ENCODE data around the gene FARP1.

GRCh38 chr13:98181111-98181815 is 38.4 kb downstream of the FARP1 start:
- TF ChIP-seq SIN3A (IDR thresholded peaks at IDR 0.05; ENCODE audit: borderline replicate concordance, insufficient read depth, low read length) (no peak), POLR2AphosphoS5 (IDR thresholded peaks at IDR 0.05; ENCODE audit: low read depth, low read length) (no peak), TAF1 (IDR thresholded peaks at IDR 0.05; ENCODE audit: borderline replicate concordance, insufficient read depth, low read length) (no peak)

All from PFSK-1 (cell line).